Neuronal stem cell (in vitro differentiated cells): ENCODE measurements around the gene ACTR6.

ENCODE experiments used
- DNase-seq: peaks from one replicate; pipeline ENCODE4 v3.0.0-alpha.2; 2013; ENCODE audit warnings: low spot score
- H2AFZ ChIP-seq: one replicate; pipeline ENCODE4 v1.6.1; 2013; ENCODE audit warnings: mild to moderate bottlenecking, low read length, inconsistent platforms
- H2AK5ac ChIP-seq: 2 replicates; pipeline ENCODE4 v1.6.1; 2013; ENCODE audit warnings: low read depth, mild to moderate bottlenecking, inconsistent platforms, low read length, moderate library complexity, mixed read lengths
- H2BK120ac ChIP-seq: 2 replicates; pipeline ENCODE4 v1.6.1; 2013; ENCODE audit warnings: low read depth, mild to moderate bottlenecking, inconsistent platforms, low read length, moderate library complexity, mixed read lengths
- H2BK12ac ChIP-seq: one replicate; pipeline ENCODE4 v1.6.1; 2013; ENCODE audit warnings: low read length, inconsistent platforms
- H2BK15ac ChIP-seq: 2 replicates; pipeline ENCODE4 v1.6.1; 2013; ENCODE audit warnings: mild to moderate bottlenecking, low read length, inconsistent platforms, mixed read lengths
- H2BK5ac ChIP-seq: one replicate; pipeline ENCODE4 v1.6.1; 2013; ENCODE audit warnings: inconsistent platforms, mild to moderate bottlenecking, low read length, moderate library complexity
- H3K14ac ChIP-seq: one replicate; pipeline ENCODE4 v1.6.1; 2013; ENCODE audit warnings: low read length, inconsistent platforms
- H3K18ac ChIP-seq: 2 replicates; pipeline ENCODE4 v1.6.1; 2013; ENCODE audit warnings: low read length, inconsistent platforms
- H3K23ac ChIP-seq: 2 replicates; pipeline ENCODE4 v1.6.1; 2013; ENCODE audit warnings: low read depth, mild to moderate bottlenecking, mixed read lengths, low read length, inconsistent platforms; ENCODE audit not compliant: poor library complexity
- H3K27ac ChIP-seq: replicated peaks from 3 replicates; pipeline ENCODE4 v1.5.1; 2013; ENCODE audit warnings: low read length, inconsistent platforms
- H3K27me3 ChIP-seq, 3 experiments: 2 replicates each; pipeline ENCODE4 v1.6.1; 2013; ENCODE audit warnings: low read length in 3 of 3, mild to moderate bottlenecking in 2 of 3, inconsistent platforms in 1 of 3, low read depth in 1 of 3, mixed read lengths in 1 of 3, moderate library complexity in 1 of 3; ENCODE audit not compliant: control insufficient read depth in 3 of 3, insufficient read depth in 3 of 3
- H3K36me3 ChIP-seq, 2 donors: replicated peaks in 1 of 2; 2 replicates each; pipeline ENCODE4 v1.6.1; 2013; ENCODE audit warnings: low read length in 2 of 2; ENCODE audit not compliant: control insufficient read depth in 2 of 2, insufficient read depth in 2 of 2
- H3K4ac ChIP-seq: 2 replicates; pipeline ENCODE4 v1.6.1; 2013; ENCODE audit warnings: inconsistent platforms, mild to moderate bottlenecking, low read length, moderate library complexity
- H3K4me1 ChIP-seq, 2 donors: 1 replicate in 1 of 2; 2 replicates in 1 of 2; pipeline ENCODE4 v1.6.1; 2013; ENCODE audit warnings: low read length in 2 of 2, low read depth in 1 of 2; ENCODE audit not compliant: control insufficient read depth in 2 of 2, insufficient read depth in 1 of 2
- H3K4me2 ChIP-seq: one replicate; pipeline ENCODE4 v1.6.1; 2013; ENCODE audit warnings: mild to moderate bottlenecking, low read length, inconsistent platforms; ENCODE audit not compliant: insufficient read depth, poor library complexity, severe bottlenecking
- H3K4me3 ChIP-seq, 2 donors: 2 replicates each; pipeline ENCODE4 v1.5.1; 2013; ENCODE audit warnings: low read length in 2 of 2, mild to moderate bottlenecking in 2 of 2, inconsistent platforms in 1 of 2, moderate library complexity in 1 of 2
- H3K79me1 ChIP-seq: one replicate; pipeline ENCODE4 v1.6.1; 2013; ENCODE audit warnings: low read depth, mild to moderate bottlenecking, inconsistent platforms, low read length, moderate library complexity
- H3K9ac ChIP-seq: one replicate; pipeline ENCODE4 v1.6.1; 2013; ENCODE audit warnings: mild to moderate bottlenecking, low read depth, low read length, inconsistent platforms; ENCODE audit not compliant: poor library complexity
- H3K9me3 ChIP-seq, 2 donors: replicated peaks in 1 of 2; 2 replicates each; pipeline versions ENCODE3 to v1.6.1; 2013; ENCODE audit warnings: low read length in 2 of 2, mild to moderate bottlenecking in 2 of 2, inconsistent platforms in 1 of 2, low read depth in 1 of 2, mixed read lengths in 1 of 2, moderate library complexity in 1 of 2; ENCODE audit not compliant: control insufficient read depth in 2 of 2, insufficient read depth in 1 of 2
- H4K8ac ChIP-seq: one replicate; pipeline ENCODE4 v1.6.1; 2013; ENCODE audit warnings: low read depth, mild to moderate bottlenecking, inconsistent platforms, low read length, moderate library complexity
- H4K91ac ChIP-seq: one replicate; pipeline ENCODE4 v1.6.1; 2013; ENCODE audit warnings: low read length, low read depth, mild to moderate bottlenecking, inconsistent platforms; ENCODE audit not compliant: poor library complexity
- WGBS, 2 donors: extraction: QIAGEN DNeasy Blood & Tissue Kit; methylation state at CpG; one replicate each; pipeline ENCODE4 v1.1.7; 2013; ENCODE audit warnings: missing lambda C conversion rate in 2 of 2, mixed read lengths in 1 of 2; ENCODE audit not compliant: insufficient read length in 2 of 2, insufficient replicate concordance in 1 of 2; ENCODE audit errors: extremely low coverage in 2 of 2; 5-methylcytosine and 5-hydroxymethylcytosine counted together

ACTR6 gene

GRCh38 chr12:100214518-100214917 lies 13.9 kb downstream of the ACTR6 start:
- Histone ChIP-seq H3K36me3 (peaks cover 7 to 87% of the 10 kb centered on the region in 2 donors), H4K91ac (no peak overlapping the region), H3K23ac (no peak overlapping the region), H2BK15ac (no peak overlapping the region), H4K8ac (no peak overlapping the region), H3K4me2 (no peak overlapping the region), H2AK5ac (no peak overlapping the region), H3K4me3 (no peak overlapping the region), H3K79me1 (no peaks in the 10 kb centered on the region), H3K4me1 (no peaks in the 10 kb centered on the region), H3K14ac (no peak overlapping the region), H3K9me3 (no peaks in the 10 kb centered on the region), H3K4ac (no peak overlapping the region), H3K27ac (no peak overlapping the region), H2AFZ (no peak overlapping the region), H2BK5ac (no peak overlapping the region), H3K9ac (no peak overlapping the region), H3K18ac (no peak overlapping the region), H2BK120ac (no peak overlapping the region), H2BK12ac (no peak overlapping the region), H3K27me3 (no peaks in the 10 kb centered on the region)
- WGBS, 2 donors: no CpG with 5 or more reads among the region's 2 CpGs
- DNase-seq: no peak

GRCh38 chr12:100215209-100215608 lies 14.6 kb downstream of the ACTR6 start:
- Histone ChIP-seq H3K4me3 (no peak overlapping the region), H3K23ac (no peak overlapping the region), H2BK12ac (no peak overlapping the region), H3K9me3 (no peaks in the 10 kb centered on the region), H3K27ac (no peak overlapping the region), H3K27me3 (no peaks in the 10 kb centered on the region), H3K14ac (no peak overlapping the region), H3K4me1 (no peaks in the 10 kb centered on the region), H3K36me3 (peaks cover 7 to 87% of the 10 kb centered on the region in 2 donors), H3K18ac (no peak overlapping the region), H3K9ac (no peak overlapping the region), H3K79me1 (no peaks in the 10 kb centered on the region), H2BK5ac (no peak overlapping the region), H4K8ac (no peak overlapping the region), H3K4ac (no peak overlapping the region), H2AFZ (no peak overlapping the region), H2BK120ac (no peak overlapping the region), H4K91ac (no peak overlapping the region), H3K4me2 (no peak overlapping the region), H2AK5ac (no peak overlapping the region), H2BK15ac (no peak overlapping the region)
- WGBS, 2 donors: no CpG with 5 or more reads among the region's 1 CpG
- no peak for DNase-seq

- H3K4me3 ChIP-seq: no peak overlapping the region
- H2BK120ac ChIP-seq: no peak overlapping the region
- peaks cover 4 to 85% of the 10 kb centered on the region in 2 donors for H3K36me3 ChIP-seq
- H3K27me3 ChIP-seq: no peaks in the 10 kb centered on the region
- H3K27ac ChIP-seq: no peak overlapping the region
- no peak overlapping the region for H4K8ac ChIP-seq
- H3K9me3 ChIP-seq: no peaks in the 10 kb centered on the region
- no peak overlapping the region for H3K9ac ChIP-seq
- no peak overlapping the region for H2BK5ac ChIP-seq
- H3K23ac ChIP-seq: no peak overlapping the region
- H2BK15ac ChIP-seq: no peak overlapping the region
- no peak overlapping the region for H4K91ac ChIP-seq
- no peak overlapping the region for H3K18ac ChIP-seq
- no peak overlapping the region for H2AK5ac ChIP-seq
- WGBS, 2 donors: no CpG with 5 or more reads among the region's 4 CpGs
- no peaks in the 10 kb centered on the region for H3K79me1 ChIP-seq
- H3K4me1 ChIP-seq: no peaks in the 10 kb centered on the region
- H3K4me2 ChIP-seq: no peak overlapping the region
- H2AFZ ChIP-seq: no peak overlapping the region
- H2BK12ac ChIP-seq: no peak overlapping the region
- H3K4ac ChIP-seq: no peak overlapping the region
- H3K14ac ChIP-seq: no peak overlapping the region
- no peak for DNase-seq
Measured at GRCh38 chr12:100216337-100216736, 15.7 kb downstream of the ACTR6 start.

GRCh38 chr12:100219328-100220109 lies 18.9 kb downstream of the ACTR6 start:
- H3K4me2 ChIP-seq: no peak overlapping the region
- no peak overlapping the region for H2BK15ac ChIP-seq
- no peak overlapping the region for H2BK120ac ChIP-seq
- H3K23ac ChIP-seq: no peak overlapping the region
- no peaks in the 10 kb centered on the region for H3K4me1 ChIP-seq
- no peak overlapping the region for H3K27ac ChIP-seq
- no peaks in the 10 kb centered on the region for H3K27me3 ChIP-seq
- H3K9ac ChIP-seq: no peak overlapping the region
- H3K79me1 ChIP-seq: no peaks in the 10 kb centered on the region
- no peaks in the 10 kb centered on the region for H3K9me3 ChIP-seq
- no peak overlapping the region for H2AFZ ChIP-seq
- no peak overlapping the region for H2BK12ac ChIP-seq
- no CpG with 5 or more reads among the region's 5 CpGs for WGBS, 2 donors
- no peak overlapping the region for H3K4ac ChIP-seq
- no peak overlapping the region for H4K8ac ChIP-seq
- H3K36me3 ChIP-seq: peaks cover 3 to 79% of the 10 kb centered on the region in 2 donors
- H3K4me3 ChIP-seq: no peak overlapping the region
- H4K91ac ChIP-seq: no peak overlapping the region
- H2AK5ac ChIP-seq: no peak overlapping the region
- no peak overlapping the region for H3K14ac ChIP-seq
- H2BK5ac ChIP-seq: no peak overlapping the region
- DNase-seq: no peak
- no peak overlapping the region for H3K18ac ChIP-seq
